ENCODE data around the gene DNAJB1.

DNA sequence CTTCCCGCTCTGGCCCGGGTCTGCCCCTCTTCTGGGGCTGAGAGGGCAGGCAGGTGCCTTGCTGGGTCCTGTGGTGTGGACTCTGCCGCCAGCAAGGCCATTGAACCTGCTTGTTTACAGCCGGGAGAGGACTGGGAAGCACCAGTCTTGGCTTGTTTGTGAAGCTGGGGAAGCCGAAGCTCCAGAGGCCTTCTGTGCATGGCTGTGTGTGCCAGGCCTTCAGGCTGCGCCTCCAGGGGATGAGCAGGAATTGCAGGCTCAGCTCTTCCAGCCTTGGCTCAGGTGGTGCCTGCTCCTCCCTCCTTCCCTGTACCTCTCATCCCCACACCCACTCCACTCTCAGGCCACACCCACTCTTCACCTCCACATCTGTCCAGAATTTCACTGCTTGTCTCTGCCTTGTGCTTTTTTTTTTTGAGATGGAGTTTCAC is 36.2 kb upstream of the DNAJB1 start:
- TF ChIP-seq, protein P1, sequence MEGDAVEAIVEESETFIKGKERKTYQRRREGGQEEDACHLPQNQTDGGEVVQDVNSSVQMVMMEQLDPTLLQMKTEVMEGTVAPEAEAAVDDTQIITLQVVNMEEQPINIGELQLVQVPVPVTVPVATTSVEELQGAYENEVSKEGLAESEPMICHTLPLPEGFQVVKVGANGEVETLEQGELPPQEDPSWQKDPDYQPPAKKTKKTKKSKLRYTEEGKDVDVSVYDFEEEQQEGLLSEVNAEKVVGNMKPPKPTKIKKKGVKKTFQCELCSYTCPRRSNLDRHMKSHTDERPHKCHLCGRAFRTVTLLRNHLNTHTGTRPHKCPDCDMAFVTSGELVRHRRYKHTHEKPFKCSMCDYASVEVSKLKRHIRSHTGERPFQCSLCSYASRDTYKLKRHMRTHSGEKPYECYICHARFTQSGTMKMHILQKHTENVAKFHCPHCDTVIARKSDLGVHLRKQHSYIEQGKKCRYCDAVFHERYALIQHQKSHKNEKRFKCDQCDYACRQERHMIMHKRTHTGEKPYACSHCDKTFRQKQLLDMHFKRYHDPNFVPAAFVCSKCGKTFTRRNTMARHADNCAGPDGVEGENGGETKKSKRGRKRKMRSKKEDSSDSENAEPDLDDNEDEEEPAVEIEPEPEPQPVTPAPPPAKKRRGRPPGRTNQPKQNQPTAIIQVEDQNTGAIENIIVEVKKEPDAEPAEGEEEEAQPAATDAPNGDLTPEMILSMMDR (conservative IDR thresholded peaks at IDR 0.05; ENCODE audit: low read length) = no peak
- TF ChIP-seq EZH2phosphoT487 (IDR thresholded peaks at IDR 0.05; ENCODE audit: borderline replicate concordance) = no peak

Measured in Loucy (cell line).